GM18861 (cell line): ENCODE measurements around the gene SMIM20.
"Not testable (repeated sequence)": the region's sequence is repeated elsewhere in the genome, so short reads cannot be mapped to it uniquely, and the experiment has no call there.

Experiments used
- ATAC-seq: cut with Tn5 transposase; IDR thresholded peaks from one replicate; pipeline ENCODE4 v1.9.1; 2021; ENCODE audit not compliant: unreplicated experiment

The SMIM20 gene

GRCh38 chr4:25890571-25891485 lies 23.2 kb upstream of the SMIM20 start:
- no peak for ATAC-seq

- no peak for ATAC-seq
These were observed 21.2 kb upstream of the SMIM20 start for GRCh38 chr4:25892796-25893195.

DNA sequence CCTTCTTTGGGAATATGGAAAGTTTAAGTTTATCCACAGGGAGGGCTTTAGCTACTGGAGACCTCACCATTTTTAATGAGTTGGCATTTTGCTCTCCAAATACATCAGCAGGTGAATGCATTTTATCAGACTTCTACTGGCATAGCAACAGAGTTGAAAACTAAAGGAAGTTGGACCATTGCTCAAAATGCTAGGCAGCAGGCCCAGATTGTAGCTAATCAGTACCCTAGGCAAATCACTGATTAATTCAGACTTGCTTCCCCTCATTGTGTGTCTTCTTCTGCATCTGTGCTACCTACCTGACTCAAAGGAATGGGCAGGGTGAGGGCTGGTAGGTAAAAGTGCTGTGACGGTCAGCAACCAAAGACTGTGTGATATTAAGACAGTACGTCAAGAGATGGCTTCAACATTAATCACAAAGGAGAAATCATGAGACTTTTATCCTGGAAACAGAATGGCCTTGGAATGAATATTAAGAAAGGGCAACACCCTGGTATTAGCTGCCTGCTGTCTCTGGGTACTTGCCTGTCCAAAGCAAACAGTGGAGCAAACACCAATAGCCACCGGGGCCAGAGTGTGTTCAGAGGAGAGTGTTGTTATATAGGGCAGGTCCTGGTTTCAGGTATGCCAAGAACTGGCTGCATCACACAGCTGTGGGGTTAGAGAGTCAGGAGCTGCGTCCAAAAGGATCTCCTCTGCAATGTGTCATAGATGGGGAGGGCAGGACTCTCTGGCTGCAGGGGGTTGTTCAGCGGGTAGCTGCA lies 17.1 kb upstream of the SMIM20 start:
- ATAC-seq = no peak

DNA sequence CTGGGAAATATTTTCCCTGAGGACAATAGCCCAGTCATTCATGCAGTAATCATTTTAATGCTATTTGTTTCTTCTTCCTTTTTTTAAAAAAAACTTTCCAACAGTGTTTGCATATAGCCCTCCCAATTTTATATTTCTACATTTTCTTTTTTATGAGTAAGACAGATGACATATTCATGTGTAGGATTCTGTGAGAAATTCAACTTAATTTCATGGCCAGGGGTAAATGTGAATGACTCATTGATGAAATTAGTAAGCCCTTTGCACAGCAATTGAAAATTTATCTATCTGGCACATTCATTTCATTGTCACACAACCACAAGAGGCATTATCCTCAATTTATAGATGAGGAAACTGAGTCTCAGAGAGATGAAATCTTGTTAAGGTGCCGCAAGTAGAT lies 13.7 kb upstream of the SMIM20 start:
- ATAC-seq = no peak

DNA sequence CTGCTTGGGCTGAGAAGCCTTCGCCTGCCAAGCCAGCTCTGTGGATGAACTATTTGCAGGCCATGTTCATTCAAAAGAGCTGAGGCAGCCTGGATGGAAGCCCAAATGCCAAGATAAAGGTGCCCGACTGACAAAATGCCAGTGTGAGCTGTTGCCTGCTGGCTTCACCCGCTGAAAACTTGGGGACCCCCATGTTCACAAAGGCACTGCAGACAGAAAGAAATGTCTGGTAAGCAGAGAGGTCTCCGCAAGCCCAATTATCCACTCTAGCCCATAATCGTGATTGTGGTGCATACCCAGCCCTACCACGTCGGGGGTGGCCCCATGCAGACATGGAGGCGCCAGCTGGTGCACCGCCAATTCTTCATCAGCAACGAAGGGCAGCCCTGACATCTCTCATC lies 13.0 kb upstream of the SMIM20 start:
- ATAC-seq = no peak

GRCh38 chr4:25903900-25904747 lies 9.9 kb upstream of the SMIM20 start:
- peak; percentile 59 for ATAC-seq

GRCh38 chr4:25904748-25905082 lies 9.3 kb upstream of the SMIM20 start:
- peak; percentile 37 for ATAC-seq

DNA sequence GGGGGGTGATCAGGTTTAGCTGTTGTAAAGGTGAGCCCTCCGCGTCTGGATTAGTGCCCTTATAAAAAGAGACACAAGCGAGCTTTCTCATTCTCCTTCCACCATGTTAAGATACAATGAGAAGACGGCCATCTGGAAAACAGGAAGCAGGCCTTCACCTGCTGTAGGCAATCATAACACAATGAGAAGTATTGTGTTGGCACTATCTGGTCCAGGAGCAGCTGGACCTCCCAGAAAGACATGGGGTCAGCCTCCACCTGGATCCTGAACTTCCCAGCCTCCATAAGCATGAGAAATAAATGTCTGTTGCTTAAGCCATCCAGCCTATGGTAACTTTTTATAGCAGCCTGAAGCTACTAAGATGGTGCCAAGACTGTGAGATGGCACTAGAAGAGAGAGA lies 8.6 kb upstream of the SMIM20 start:
- ATAC-seq = no peak

GRCh38 chr4:25906113-25906512 lies 7.9 kb upstream of the SMIM20 start:
- ATAC-seq = not testable (repeated sequence)

DNA sequence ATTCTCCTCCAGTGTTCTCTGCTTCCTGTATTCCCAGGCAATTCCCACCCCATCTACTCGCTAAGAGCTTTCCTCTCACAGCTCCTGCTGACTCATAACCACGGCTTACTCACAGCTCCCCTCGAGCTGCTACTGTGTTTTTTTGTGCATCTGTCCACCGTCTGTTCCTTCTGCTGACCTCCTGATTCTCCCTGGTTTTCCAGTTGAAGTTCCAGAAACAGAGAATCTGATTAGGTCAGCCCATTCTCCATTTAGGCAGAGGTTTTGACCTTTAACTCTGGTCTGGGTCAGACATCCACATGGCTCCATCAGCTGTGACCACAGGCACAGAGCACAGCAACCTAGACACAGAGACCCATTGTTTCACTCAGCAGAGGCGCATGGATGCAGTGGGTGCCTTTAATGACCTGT lies 5.5 kb upstream of the SMIM20 start:
- no peak for ATAC-seq

- ATAC-seq = no peak
These were observed 2.7 kb upstream of the SMIM20 start for GRCh38 chr4:25911356-25911755.

DNA sequence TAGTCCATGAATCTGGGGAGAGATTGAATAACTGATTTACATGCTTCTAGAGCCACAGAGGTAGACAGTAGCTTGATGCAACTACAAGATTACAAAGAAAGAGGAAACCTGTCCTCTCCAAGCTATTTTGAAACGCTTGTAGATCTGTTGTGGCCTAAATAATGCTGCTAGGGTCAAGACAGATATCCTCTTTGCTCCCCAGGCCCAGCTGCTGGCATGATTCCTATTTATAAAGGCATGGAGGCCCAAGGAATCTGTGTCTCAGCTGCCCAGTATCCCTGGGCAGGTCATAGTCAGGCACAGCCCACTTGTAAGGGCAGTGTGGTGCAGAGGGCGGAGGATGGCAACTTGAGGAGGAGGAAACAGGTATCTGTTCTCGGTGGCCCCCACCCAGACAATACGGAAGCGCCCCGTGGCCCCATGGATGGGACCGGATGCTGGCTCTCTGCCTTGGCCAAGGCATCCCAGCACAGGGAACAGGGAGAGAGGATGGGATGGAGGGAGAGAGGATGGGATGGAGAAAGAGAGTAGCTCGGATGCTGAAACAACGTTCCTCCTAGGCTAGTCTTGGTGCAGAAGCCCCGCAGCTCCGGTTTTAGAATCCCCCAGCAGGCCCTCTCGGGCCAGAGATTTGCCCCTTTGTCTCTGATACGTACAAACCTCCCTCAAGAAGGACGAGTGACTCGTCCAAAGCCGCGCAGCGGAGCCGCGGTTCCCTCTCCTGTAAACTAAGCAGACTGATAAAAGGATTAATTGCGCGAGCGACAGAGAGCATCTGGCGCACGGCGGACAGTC lies 767 bp upstream of the SMIM20 start:
- peak; percentile 32 for ATAC-seq

DNA sequence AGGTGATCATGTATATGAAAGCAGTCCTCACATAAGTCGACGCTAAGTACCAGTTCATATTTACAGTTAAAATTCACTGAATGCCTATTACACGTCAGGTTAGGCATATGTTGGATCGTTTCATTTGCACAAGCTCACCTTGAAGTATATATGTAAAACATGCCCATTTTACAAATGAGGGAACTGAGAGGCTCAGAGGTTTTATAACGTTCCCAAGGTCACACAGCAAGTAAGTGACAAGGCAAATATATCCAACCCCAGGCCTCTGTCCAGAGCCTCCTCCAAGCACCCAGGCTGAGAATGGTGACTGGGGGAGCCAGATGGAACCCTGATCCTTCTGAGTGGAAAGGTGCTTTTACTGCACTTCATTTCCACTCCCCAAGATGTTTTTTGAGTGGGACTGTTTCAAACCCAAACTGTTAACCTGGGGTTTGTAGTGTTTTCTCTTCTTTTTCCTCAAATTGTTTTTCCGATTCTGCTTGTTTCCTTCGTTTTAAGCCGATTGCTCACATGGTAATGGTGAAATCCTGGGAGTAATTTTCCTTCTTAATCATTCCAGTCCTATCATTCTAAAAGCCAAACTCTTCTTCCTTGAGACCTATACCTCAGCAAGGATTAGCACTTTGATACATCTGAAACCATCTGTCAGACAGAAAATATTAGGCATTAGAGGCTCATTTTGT lies 791 bp downstream of the SMIM20 start:
- ATAC-seq = no peak

GRCh38 chr4:25915353-25915705 lies 1.3 kb downstream of the SMIM20 start:
- ATAC-seq = no peak

DNA sequence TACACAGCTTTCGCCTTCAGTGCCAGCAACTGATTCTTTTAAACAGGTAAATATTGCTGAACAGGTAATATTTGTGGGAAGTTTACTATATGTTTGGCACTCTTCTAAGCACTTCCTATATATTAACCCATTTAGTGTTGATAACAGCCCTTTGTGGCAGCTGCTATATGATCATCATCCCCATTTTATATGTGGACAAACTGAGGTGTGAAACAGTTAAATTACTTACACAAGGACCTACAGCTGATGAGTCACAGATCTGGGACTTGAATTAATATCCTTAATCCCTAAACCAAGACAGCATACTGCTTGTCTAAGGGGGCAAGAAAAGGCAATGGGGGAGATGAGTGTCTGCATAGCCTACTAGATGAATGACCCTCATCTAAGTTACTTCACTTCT lies 2.9 kb downstream of the SMIM20 start:
- no peak for ATAC-seq

DNA sequence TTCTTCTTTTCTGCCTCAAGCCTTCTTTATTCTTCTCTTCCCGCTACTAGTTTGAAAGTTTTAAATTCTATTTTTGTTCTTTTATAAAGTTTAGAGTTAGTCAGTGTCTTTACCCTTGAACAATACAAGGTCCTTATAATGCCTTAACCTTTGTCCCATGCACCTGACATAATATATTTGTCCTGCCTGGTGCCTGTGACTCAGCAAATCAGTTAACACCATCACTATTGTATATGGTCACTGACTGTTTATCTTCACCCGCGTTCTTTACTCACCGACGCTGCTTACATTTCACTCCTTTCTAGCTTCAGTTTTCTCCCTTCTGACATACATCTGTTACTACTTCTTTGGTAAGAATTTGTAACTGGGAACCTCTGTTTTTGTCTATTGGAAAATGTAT lies 5.7 kb downstream of the SMIM20 start:
- ATAC-seq = no peak

DNA sequence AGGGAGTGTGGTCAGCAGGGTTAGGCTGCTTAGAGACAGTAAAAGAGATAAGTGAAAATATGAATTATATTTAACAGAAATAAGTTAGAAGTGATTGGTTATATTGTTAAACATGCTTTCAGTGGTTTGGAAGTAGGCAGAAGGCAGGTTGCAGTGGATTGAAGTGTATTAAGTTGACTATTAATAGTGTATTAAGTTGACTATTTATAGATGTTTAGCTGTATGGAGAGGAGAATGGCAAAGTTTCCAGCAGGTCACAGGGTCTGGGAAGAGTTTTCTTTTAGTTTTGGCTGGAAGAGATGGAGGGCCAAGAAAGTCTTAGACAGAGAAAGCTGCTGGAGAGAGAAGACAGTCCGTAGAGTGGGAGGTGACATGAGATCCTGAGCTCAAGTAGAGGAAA lies 7.9 kb downstream of the SMIM20 start:
- ATAC-seq = no peak

DNA sequence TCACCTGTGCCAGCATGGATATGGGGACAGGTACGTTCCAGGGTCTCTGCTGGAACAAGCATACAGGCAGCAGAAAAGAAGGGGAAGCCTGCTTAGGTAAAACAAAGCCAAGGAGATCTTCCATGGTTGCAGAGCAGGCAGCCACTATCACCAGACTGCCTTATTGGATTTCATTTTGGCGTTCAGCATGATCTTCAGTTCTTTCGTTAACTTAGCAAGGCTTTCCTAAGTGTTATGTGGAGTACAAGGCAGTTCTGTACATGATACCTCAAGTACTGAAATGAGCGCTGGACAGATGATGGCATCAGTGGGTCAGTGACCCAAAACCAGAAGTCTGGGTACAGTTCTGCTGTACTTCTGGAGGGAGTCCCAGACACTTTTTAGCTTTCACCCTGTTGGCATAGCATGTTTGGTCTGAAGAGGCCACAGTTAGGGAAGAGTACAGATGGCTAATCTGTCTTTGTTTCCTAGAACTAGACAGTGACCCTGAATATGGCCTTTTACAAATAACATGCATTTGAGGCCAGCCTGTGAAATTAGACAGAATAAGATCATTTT lies 8.9 kb downstream of the SMIM20 start:
- ATAC-seq = no peak

GRCh38 chr4:25923745-25924144 lies 9.7 kb downstream of the SMIM20 start:
- ATAC-seq = no peak
